Activated naive CD4-positive, alpha-beta T cell treated with Interleukin-2 at 50 U/mL for 16 hours (primary cell): ENCODE results near the gene MEIS3.
A peak's percentile ranks its signal among the peaks of the same experiment; 100 is the strongest.
"Not testable (repeated sequence)": the region's sequence is repeated elsewhere in the genome, so short reads cannot be mapped to it uniquely, and the experiment has no call there.

ENCODE experiments used
- DNase-seq: peaks from one replicate; pipeline ENCODE4 v3.0.0-alpha.2; 2020

Gene MEIS3

GRCh38 chr19:47413941-47414340 is 5.4 kb downstream of the MEIS3 start:
- DNase-seq: no peak

GRCh38 chr19:47411696-47412095 is 7.6 kb downstream of the MEIS3 start:
- DNase-seq: not testable (repeated sequence)

GRCh38 chr19:47411101-47411500 is 8.2 kb downstream of the MEIS3 start:
- no peak for DNase-seq

GRCh38 chr19:47408156-47408938 is 11.0 kb downstream of the MEIS3 start:
- no peak for DNase-seq

- no peak for DNase-seq
Measured at GRCh38 chr19:47407417-47407774, 11.9 kb downstream of the MEIS3 start.

- no peak for DNase-seq
Measured at GRCh38 chr19:47406711-47407416, 12.5 kb downstream of the MEIS3 start.

- no peak for DNase-seq
Measured at GRCh38 chr19:47405854-47406417, 13.4 kb downstream of the MEIS3 start.

GRCh38 chr19:47405197-47405550 is 14.2 kb downstream of the MEIS3 start:
- DNase-seq: no peak

- DNase-seq: no peak
Measured at GRCh38 chr19:47404334-47405196, 14.8 kb downstream of the MEIS3 start.

GRCh38 chr19:47402504-47402903 is 16.8 kb downstream of the MEIS3 start:
- no peak for DNase-seq

- DNase-seq: no peak
Measured at GRCh38 chr19:47398707-47399597, 20.4 kb downstream of the MEIS3 start.

- peak; percentile 81 for DNase-seq
Measured at GRCh38 chr19:47391510-47392223, 27.7 kb downstream of the MEIS3 start.

- no peak for DNase-seq
Measured at GRCh38 chr19:47390533-47391488, 28.5 kb downstream of the MEIS3 start.

GRCh38 chr19:47389150-47389556 is 30.2 kb downstream of the MEIS3 start:
- no peak for DNase-seq

- DNase-seq: not testable (repeated sequence)
Measured at GRCh38 chr19:47388721-47389120, 30.6 kb downstream of the MEIS3 start.

- DNase-seq: not testable (repeated sequence)
Measured at GRCh38 chr19:47387623-47388022, 31.7 kb downstream of the MEIS3 start.

- DNase-seq: not testable (repeated sequence)
Measured at GRCh38 chr19:47386582-47386981, 32.7 kb downstream of the MEIS3 start.

- DNase-seq: not testable (repeated sequence)
Measured at GRCh38 chr19:47384533-47384932, 34.8 kb downstream of the MEIS3 start.

GRCh38 chr19:47383890-47384289 is 35.4 kb downstream of the MEIS3 start:
- DNase-seq: not testable (repeated sequence)

GRCh38 chr19:47381653-47382279 is 37.6 kb downstream of the MEIS3 start:
- no peak for DNase-seq
